Stomach (tissue), 4 donors: ENCODE measurements around the gene HCN2.

Experiments
- CTCF ChIP-seq, 7 experiments: fragments of 450-650 bp in 4 of 7; fragments of 200-600 bp in 3 of 7; sonication (generic) in 3 of 7; IDR thresholded peaks; one replicate each; pipeline ENCODE4 v1.5.1; 2016 to 2019; ENCODE audit warnings: antibody characterized with exemption in 7 of 7, control low read depth in 2 of 7, mild to moderate bottlenecking in 1 of 7
- EP300 ChIP-seq: sonication (generic); formaldehyde crosslinking; IDR thresholded peaks from one replicate; pipeline ENCODE4 v1.6.1; 2017; ENCODE audit warnings: antibody characterized with exemption
- POLR2A ChIP-seq, 4 donors: fragments of 450-650 bp; IDR thresholded peaks; one replicate each; pipeline ENCODE4 v1.6.1; 2016; ENCODE audit warnings: antibody characterized with exemption in 4 of 4, control low read depth in 2 of 4, mild to moderate bottlenecking in 1 of 4, moderate library complexity in 1 of 4
- POLR2AphosphoS5 ChIP-seq, 3 donors: sonication (generic); formaldehyde crosslinking; IDR thresholded peaks; one replicate each; pipeline ENCODE4 v1.6.1; 2016; ENCODE audit warnings: antibody characterized with exemption in 3 of 3

- TF ChIP-seq CTCF (IDR thresholded peaks at IDR 0.05) (no peak), EP300 (no peak), POLR2AphosphoS5 (IDR thresholded peaks at IDR 0.05) (no peak), POLR2A (IDR thresholded peaks at IDR 0.05) (no peak)
Observed at GRCh38 chr19:590750-591098, 1.0 kb downstream of the HCN2 start.
